Measurements from ENCODE around the gene PPP1R13B.
A peak's percentile ranks its signal among the peaks of the same experiment; 100 is the strongest.
"Not testable (repeated sequence)": the region's sequence is repeated elsewhere in the genome, so short reads cannot be mapped to it uniquely, and the experiment has no call there.

Gene PPP1R13B

DNA sequence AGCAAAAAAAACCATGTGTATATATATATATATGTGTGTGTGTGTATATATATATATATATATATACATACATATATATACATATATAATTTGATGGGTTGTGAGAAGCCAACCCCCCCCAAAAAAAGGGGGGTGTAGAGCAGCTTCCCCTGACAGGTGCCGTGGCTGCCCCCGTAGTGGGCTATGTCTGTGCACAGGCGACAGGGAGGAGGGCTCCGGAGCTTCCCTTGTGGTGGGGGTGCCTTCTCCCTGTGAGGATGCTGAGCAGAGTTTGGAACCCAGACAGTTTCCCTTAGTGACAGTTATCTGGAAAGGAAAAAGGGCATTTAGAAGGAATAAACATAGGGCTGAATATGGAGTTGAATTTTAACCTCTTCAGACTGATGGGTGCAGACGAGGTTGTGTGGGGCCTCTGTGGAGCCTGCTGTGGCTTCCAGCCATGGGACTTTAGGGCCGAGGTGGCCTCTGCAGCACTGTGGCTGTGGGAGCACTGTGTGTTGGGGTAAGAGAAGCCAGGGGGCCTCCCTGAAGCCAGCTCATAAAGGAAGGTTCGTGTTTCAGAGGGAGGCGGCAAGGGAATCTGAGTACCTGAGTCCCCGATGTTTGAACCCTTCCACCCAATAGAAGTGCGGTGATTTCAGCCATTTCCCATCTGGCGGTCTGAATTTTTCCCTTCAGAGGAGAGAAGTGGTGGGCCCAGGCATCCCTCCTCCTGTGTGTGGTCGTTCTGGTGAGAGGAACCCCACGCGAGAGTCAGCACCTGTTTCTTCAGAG lies 151.9 kb downstream of the PPP1R13B start:
- DNase-seq = no peak

DNA sequence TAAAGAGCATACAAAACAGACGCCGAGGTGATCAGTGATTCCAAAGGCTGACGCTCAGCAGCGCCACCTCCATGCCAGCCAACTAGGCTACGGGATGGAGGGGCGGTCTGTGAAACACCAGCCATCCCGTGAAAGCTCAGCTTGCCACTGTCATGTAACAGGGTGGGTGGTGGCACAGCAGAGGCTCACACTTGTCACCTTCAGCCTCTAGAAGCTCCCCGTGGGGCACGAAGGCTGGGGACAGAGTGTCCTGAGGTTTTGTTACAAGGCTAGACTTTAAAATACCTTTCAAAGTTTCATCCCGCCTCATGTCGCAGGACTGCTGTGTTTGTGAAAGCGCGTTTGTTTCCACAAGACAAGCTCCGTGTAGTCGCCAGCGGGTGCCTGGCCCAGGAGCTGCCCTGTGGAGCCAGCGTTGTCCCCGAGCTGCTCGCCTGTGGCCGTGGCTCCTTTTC lies 152.8 kb downstream of the PPP1R13B start:
- DNase-seq = no peak

DNA sequence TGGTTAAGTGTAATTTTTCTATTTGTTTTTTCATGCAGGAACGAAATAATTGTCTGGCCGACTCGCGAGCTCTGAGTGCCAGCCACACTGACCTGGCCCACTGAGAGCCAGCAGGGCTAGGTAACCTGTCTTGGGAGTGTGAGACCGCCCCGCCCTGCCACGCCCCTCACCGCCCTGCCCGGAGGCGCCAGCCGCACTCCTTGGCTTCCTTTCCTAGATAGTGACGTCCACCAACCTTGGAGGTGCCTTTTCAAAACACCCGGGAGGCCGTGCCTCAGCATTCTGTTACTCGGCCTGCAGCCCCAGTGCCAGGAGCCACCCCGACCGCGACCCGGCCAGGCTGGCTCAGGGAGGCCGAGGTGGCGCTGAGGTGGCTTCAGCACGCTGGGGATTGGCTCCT lies 153.9 kb downstream of the PPP1R13B start:
- DNase-seq = peak; percentile 25

DNA sequence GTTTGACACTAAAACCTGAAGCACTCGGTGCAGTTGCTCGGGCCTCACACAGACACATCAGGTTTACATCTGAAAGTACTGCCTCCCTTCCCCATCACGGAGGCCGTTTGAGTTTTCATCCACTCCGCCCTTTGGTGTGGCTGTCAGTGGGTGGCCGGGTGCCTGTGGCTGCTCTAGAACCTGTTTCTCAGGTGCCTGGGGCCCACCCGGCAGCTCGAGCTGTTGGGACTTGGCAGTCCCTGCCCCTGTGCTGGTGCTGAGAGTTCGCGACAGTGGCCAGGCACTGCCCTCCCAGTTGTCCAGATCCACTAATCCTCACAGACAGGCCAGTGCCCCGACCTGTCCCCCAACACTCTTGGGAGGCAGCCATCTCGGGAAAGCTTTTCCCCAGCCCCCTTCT lies 154.5 kb downstream of the PPP1R13B start:
- DNase-seq = no peak

DNA sequence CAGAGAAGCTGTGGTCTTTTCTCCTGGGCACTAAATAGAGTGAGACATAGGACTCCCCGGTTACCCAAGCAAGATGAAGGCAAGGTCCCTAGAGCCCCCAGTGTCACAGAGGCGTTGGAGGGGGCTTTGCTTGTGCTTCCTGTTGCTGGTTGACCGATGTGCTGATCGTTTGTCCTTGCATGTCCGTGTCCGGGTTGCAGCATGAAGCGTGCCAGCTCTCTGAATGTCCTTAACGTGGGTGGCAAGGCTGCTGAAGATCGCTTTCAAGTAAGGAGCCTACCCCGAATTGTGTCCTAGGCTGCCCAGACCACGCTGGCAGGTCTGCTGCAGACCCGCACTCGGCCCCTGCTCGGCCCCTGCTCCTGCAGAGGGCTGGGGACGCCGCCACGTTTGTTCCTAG lies 155.2 kb downstream of the PPP1R13B start:
- DNase-seq = peak; percentile 43

DNA sequence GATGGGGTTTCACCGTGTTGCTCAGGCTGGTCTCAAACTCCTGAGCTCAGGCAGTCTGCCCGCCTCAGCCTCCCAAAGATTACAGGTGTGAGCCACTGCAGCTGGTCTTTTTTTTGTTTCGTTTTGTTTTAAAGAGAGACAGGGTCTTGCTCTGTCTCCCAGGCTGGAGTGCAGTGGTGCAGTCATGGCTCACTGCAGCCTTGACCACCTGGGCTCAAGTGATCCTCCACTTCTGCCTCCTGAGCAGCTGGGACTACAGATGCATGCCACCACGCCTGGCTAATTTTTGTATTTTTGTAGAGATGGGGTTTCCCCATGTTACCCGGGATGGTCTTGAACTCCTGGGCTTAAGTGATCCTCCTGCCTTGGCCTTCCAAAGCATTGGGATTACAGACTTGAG lies 155.7 kb downstream of the PPP1R13B start:
- DNase-seq = not testable (repeated sequence)

DNA sequence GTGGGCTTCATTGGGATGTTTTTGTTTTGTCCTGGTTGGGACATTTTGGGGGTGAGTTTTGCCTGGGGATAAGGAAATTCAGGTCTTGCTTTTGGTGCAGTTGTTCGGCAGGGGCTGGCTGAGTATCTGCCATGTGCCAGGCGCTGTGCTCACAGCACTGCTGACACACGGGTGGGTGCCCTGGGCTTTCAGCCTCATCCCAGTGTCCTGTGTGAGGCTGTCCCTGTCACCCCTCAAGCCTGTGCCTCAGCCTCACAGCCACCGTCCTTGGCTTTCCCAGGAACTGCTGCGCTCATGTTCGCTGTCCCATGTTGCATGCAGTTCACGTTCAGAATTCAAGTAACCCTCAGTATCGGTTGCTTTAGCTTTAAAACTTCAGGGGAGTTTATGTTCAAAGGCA lies 157.0 kb downstream of the PPP1R13B start:
- no peak for DNase-seq

DNA sequence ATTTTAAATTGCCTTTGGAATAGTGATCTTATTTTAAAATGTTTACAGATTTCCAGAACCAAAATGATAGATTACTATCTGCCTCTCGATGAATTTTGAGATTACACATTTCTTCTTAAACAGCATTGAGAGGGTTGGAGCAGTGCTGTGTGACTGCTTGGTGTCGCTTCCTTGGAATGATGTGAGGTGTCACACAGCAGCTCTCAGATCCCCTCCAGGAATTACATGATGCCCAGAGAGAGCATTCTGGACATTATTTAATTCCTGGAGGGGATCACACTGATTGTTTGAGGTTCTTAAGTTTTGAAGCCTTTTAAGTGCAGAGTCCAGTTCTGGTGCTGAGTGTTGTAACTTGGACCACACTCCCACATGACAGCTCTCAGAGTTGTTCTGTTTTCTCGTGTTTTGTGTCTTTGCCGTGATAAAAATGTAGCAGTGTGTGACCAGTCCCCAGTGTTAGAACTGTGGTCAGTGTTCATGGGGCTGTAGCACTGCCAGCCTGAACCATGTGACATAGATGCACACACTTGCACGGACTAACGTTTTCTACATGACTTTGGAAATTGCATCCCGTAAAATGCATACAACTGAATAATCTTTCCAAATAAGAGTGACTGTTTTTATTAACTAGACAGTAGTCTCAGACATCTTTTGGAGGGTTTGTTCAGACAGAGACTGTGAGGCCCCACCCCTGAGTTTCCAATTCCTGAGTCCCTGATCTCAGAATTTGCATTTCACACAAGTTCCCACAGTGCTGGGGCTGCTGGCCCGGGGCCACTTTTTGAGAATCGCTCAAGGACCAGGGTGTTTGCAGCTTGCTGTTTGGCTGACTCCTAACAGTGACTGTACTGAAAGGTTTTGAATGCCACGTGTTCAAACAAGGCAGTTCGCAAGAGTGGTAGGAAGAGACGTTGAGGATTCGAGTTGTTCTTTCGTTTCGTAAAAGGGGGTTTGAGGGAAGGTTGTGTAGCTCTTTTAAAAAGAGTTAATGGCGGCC lies 158.2 kb downstream of the PPP1R13B start:
- no peak for DNase-seq

DNA sequence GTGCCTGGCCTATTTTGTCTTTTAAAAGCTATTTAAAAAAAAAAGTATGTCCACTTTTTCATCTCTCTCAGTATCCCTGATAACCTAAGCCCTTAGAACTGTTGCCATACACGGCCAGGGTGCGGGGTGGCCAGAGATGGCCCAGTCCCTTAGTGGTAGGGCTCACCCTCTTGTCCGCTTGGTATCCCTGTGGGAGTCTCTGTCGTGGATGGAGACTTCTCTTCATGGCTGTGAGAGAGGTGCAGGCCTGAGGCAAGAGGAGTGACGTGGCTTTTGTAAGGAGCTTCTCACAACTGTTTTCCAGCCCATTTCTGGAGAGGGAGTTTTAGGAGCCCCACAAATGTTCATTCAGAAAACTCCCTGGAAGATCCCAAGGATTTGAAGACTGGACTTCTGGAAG lies 158.9 kb downstream of the PPP1R13B start:
- no peak for DNase-seq

DNA sequence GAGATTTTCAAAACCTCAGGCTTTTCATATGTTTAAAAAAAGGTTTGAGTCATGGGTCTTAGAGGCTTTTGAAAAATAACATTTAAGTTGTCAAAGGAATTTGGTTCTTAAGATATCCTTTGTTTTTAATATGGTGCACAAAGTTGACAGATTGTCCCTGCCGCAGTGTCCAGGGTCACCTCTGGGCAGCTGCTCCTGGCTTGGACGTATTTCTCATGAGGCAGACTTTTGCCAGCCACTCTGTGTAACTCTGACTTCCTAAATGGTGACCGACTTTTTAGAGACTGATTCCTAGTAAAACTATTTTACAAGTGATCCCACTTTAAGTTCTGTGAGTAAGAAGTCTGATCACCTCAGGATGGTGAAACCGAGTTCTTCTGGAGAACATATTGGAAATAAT lies 159.7 kb downstream of the PPP1R13B start:
- no peak for DNase-seq

DNA sequence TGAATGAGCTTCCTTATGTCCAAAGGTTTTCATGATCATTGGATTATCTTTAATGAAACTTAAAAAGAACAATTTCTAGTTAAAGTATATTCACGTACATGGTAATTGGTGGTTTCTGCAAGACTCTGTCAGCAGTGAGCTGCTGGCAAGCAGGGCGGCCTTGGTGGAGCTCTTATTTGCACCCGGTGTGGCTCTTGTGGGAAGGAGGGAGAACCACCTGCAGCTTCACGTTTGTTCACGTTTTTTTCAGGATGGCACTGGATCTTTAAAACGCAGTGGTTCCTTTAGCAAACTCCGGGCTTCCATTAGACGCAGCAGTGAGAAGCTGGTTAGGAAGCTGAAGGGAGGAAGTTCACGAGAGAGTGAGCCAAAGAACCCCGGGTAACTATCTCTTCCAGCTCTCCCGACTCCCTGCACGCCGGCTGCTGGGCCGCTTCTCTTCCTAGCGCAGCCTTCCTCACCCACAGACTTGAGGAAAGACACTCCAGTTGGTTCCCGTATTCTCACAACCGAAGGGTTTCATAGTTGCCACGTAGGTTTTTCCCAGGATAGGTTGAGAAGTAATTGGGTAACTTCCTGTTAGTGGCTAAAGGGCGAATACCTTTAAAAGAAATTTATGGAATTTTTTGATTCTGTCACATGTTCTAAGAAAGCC lies 160.4 kb downstream of the PPP1R13B start:
- no peak for DNase-seq

DNA sequence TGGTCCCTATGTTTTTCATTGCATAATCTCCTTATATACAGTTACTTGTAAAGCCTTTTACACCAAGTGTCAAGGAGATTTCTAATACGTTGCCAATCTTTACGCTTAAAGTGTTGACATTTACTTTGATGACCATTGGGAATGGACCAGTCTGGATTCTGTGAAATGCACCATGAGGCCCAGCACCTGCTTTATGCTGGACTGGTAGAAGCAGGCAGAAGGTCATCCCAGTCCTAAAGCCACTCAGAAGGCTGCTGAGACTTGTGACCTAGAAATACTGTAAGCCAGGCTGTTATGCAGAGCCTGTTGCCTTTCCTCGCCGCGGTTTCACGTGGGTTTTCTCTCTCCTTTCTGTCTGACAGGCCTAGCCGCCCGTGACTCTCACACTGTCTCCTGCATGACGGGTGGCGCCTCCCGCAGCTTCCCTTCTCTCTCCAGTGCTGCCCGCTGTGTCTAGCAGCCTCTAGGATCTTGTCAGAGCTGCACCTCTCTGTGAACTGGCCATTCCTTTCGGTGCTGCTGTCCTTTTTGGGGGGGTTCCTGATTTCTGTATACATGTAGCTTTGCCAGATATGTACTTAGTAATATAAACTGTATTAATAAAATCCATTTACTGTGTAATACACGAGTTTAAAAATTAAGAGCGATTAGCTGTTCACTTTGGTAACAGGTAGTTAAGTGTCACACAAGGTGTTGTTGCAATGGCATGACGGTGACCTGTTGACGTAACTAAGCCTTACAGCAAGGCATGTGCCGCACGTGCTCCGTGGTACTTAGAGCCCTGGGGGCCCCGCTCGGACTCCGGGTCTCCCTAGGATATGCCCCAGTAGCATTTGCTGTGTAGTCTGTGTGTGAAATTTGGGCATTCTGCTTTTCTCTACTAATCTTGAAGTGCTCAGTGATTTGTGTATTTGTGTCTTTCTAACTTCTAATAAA lies 161.8 kb downstream of the PPP1R13B start:
- no peak for DNase-seq

DNA sequence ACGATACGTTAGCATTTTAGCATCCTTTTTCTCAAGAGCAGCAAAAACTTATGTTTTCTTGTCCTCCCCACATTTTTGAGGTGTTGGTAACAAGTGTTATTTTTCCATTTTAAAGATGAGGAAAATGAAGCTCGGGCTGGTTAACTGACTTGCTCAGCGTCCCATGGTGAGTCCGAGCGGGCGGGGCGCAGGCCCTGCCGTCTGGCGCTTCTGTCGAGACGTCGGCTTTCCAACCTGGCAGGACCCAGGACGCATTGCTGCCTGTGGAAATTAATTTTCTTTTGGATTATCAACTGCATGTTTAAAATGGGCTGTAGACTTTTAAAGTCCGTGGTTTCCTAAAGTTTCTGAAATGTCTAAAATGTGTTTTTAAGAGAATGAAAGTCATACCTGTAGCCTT lies 162.5 kb downstream of the PPP1R13B start:
- DNase-seq = no peak

DNA sequence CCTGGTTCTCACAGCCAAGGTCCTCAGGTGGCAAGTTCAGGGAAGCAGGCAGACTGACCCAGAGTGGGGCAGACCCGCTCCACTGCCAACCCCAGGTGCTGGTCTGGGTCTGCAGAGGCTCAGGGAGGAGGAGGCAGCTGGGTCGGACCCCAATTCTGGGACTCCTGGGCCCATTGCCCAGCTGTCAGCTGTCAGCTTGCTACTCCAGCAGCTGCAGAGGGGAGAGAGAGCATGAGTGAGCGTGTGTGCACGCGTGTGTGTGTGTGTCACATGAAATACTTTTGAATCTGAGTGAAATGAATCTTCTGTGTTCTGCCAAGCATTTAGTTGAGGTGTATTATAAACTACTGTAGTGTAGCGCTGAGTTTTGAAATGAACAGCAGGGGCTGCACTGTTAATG lies 162.9 kb downstream of the PPP1R13B start:
- peak; percentile 73 for DNase-seq

All from right forelimb (tissue), 1 donor.